Uterus (tissue), 2 donors: ENCODE measurements around the gene OPN4.

Experiments
- CTCF ChIP-seq, 4 experiments: fragments of 200-600 bp in 2 of 4; fragments of 450-650 bp in 2 of 4; sonication (generic) in 2 of 4; IDR thresholded peaks; one replicate each; pipeline ENCODE4 v1.5.1; 2016 to 2019; ENCODE audit warnings: antibody characterized with exemption in 4 of 4, mild to moderate bottlenecking in 2 of 4, moderate library complexity in 1 of 4
- POLR2A ChIP-seq, 2 donors: fragments of 450-650 bp; IDR thresholded peaks; one replicate each; pipeline ENCODE4 v1.6.1; 2016; ENCODE audit warnings: antibody characterized with exemption in 2 of 2, mild to moderate bottlenecking in 1 of 2, moderate library complexity in 1 of 2

- TF ChIP-seq CTCF (IDR thresholded peaks at IDR 0.05) (no peak), POLR2A (IDR thresholded peaks at IDR 0.05) (no peak)
Measured at GRCh38 chr10:86685416-86685815, 31.1 kb downstream of the OPN4 start.
